Natural killer cell treated with Interleukin-12 subunit alpha and Interleukin-12 subunit beta and Interleukin-15 and Interleukin-18, amount 100 ng/mL, for 72 hours (primary cell): ENCODE data around the gene VAPA. TPM values are rescaled to one million over a fixed set of nuclear protein-coding genes. Genes with fewer than 3 reads are reported as not detected.

Source experiments
- ATAC-seq, 2 donors: fragments of 150-1000 bp; cut with Tn5 transposase in 1 of 2; sonication (Bioruptor Pico), chemical (Tn5 transposase) in 1 of 2; 2 replicates each; pipeline ENCODE4 v1.10.0; 2021
- DNase-seq: peaks from one replicate; pipeline ENCODE4 v3.0.0; 2022; ENCODE audit warnings: low spot score
- H3K27ac Mint-ChIP-seq, 2 donors: 1 replicate in 1 of 2; 2 replicates in 1 of 2; pipeline ENCODE4 v1.8.0; 2022; ENCODE audit warnings: mixed read lengths in 2 of 2, mild to moderate bottlenecking in 1 of 2, moderate library complexity in 1 of 2
- H3K27me3 Mint-ChIP-seq, 2 donors: 1 replicate in 1 of 2; 2 replicates in 1 of 2; pipeline ENCODE4 v1.8.0; 2022; ENCODE audit warnings: mixed read lengths in 2 of 2
- H3K36me3 Mint-ChIP-seq: one replicate; pipeline ENCODE4 v1.8.0; 2022; ENCODE audit warnings: mixed read lengths
- H3K4me1 Mint-ChIP-seq, 2 donors: 1 replicate in 1 of 2; 2 replicates in 1 of 2; pipeline ENCODE4 v1.8.0; 2022; ENCODE audit warnings: low read depth in 2 of 2, mixed read lengths in 2 of 2, mild to moderate bottlenecking in 1 of 2
- H3K4me3 Mint-ChIP-seq: one replicate; pipeline ENCODE4 v1.8.0; 2022; ENCODE audit warnings: mixed read lengths
- H3K9me3 Mint-ChIP-seq: 2 replicates; pipeline ENCODE4 v1.8.0; 2022; ENCODE audit warnings: mixed read lengths
- total RNA-seq, 2 donors: library from RNA; stranded (reverse); gene quantifications; one replicate each; pipeline ENCODE4 v1.2.3, GENCODE V29; 2022

The VAPA gene
- total RNA-seq, 2 donors from 2014 or later = 146 to 153 TPM

- no peak for DNase-seq
- no peak for ATAC-seq
- Mint-ChIP-seq H3K4me3 (no peak overlapping the region), H3K4me1 (no peaks in the 10 kb centered on the region), H3K27ac (no peak overlapping the region), H3K9me3 (no peaks in the 10 kb centered on the region), H3K27me3 (peaks cover 21 to 23% of the 10 kb centered on the region in 2 donors), H3K36me3 (no peaks in the 10 kb centered on the region)
Measured at GRCh38 chr18:9989481-9989880, 75.7 kb downstream of the VAPA start.

GRCh38 chr18:9991011-9992000 lies 77.5 kb downstream of the VAPA start:
- H3K9me3 Mint-ChIP-seq = no peaks in the 10 kb centered on the region
- no peaks in the 10 kb centered on the region for H3K36me3 Mint-ChIP-seq
- ATAC-seq (no peak), DNase-seq (no peak)
- H3K4me3 Mint-ChIP-seq = no peak overlapping the region
- peaks cover 21 to 23% of the 10 kb centered on the region in 2 donors for H3K27me3 Mint-ChIP-seq
- no peak overlapping the region for H3K27ac Mint-ChIP-seq
- H3K4me1 Mint-ChIP-seq = no peaks in the 10 kb centered on the region

GRCh38 chr18:9992300-9992972 lies 78.6 kb downstream of the VAPA start:
- ATAC-seq = no peak

GRCh38 chr18:9992973-9993520 lies 79.2 kb downstream of the VAPA start:
- Mint-ChIP-seq H3K4me1 (no peaks in the 10 kb centered on the region), H3K27ac (no peak overlapping the region), H3K9me3 (peaks cover 9% of the 10 kb centered on the region), H3K4me3 (no peak overlapping the region), H3K36me3 (peaks cover 5% of the 10 kb centered on the region), H3K27me3 (peaks cover 21 to 23% of the 10 kb centered on the region in 2 donors)
- ATAC-seq (no peak), DNase-seq (no peak)

More at GRCh38 chr18:9992300-9992972, 78.6 kb downstream of the VAPA start:
- Mint-ChIP-seq H3K27me3 (peaks cover 21 to 23% of the 10 kb centered on the region in 2 donors), H3K9me3 (peaks cover 6% of the 10 kb centered on the region), H3K4me3 (no peak overlapping the region), H3K36me3 (no peaks in the 10 kb centered on the region), H3K4me1 (no peaks in the 10 kb centered on the region), H3K27ac (no peak overlapping the region)
- no peak for DNase-seq

- no peak overlapping the region for H3K27ac Mint-ChIP-seq
- no peak overlapping the region for H3K4me3 Mint-ChIP-seq
- DNase-seq (no peak), ATAC-seq (no peak)
- H3K27me3 Mint-ChIP-seq = peaks cover 19 to 21% of the 10 kb centered on the region in 2 donors
- no peaks in the 10 kb centered on the region for H3K4me1 Mint-ChIP-seq
- peaks cover 12% of the 10 kb centered on the region for H3K9me3 Mint-ChIP-seq
- H3K36me3 Mint-ChIP-seq = peaks cover 8% of the 10 kb centered on the region
Measured at GRCh38 chr18:9993521-9994025, 79.8 kb downstream of the VAPA start.

- ATAC-seq (no peak), DNase-seq (no peak)
- Mint-ChIP-seq H3K27ac (no peak overlapping the region), H3K4me1 (no peaks in the 10 kb centered on the region), H3K9me3 (peaks cover 12% of the 10 kb centered on the region), H3K4me3 (no peak overlapping the region), H3K27me3 (peaks cover 17 to 23% of the 10 kb centered on the region in 2 donors), H3K36me3 (peaks cover 10% of the 10 kb centered on the region)
Measured at GRCh38 chr18:9994026-9994570, 80.3 kb downstream of the VAPA start.

GRCh38 chr18:9994701-9995235 lies 81.0 kb downstream of the VAPA start:
- H3K4me3 Mint-ChIP-seq = no peak overlapping the region
- H3K36me3 Mint-ChIP-seq = peaks cover 17% of the 10 kb centered on the region
- no peak overlapping the region for H3K27ac Mint-ChIP-seq
- peaks cover 17 to 30% of the 10 kb centered on the region in 2 donors for H3K27me3 Mint-ChIP-seq
- peaks cover 19% of the 10 kb centered on the region for H3K9me3 Mint-ChIP-seq
- DNase-seq (no peak), ATAC-seq (no peak)
- H3K4me1 Mint-ChIP-seq = no peaks in the 10 kb centered on the region

- H3K4me1 Mint-ChIP-seq = no peaks in the 10 kb centered on the region
- H3K4me3 Mint-ChIP-seq = no peak overlapping the region
- H3K27ac Mint-ChIP-seq = no peak overlapping the region
- DNase-seq = no peak
- peaks cover 19% of the 10 kb centered on the region for H3K9me3 Mint-ChIP-seq
- ATAC-seq = no peak
- peaks cover 15 to 39% of the 10 kb centered on the region in 2 donors for H3K27me3 Mint-ChIP-seq
- H3K36me3 Mint-ChIP-seq = peaks cover 25% of the 10 kb centered on the region
Measured at GRCh38 chr18:9995631-9996030, 81.8 kb downstream of the VAPA start.

GRCh38 chr18:9996094-9996493 lies 82.3 kb downstream of the VAPA start:
- DNase-seq (no peak), ATAC-seq (no peak)
- no peak overlapping the region for H3K27ac Mint-ChIP-seq
- H3K36me3 Mint-ChIP-seq = peaks cover 26% of the 10 kb centered on the region
- no peak overlapping the region for H3K4me3 Mint-ChIP-seq
- peaks cover 19% of the 10 kb centered on the region for H3K9me3 Mint-ChIP-seq
- H3K27me3 Mint-ChIP-seq = peaks cover 14 to 38% of the 10 kb centered on the region in 2 donors
- no peaks in the 10 kb centered on the region for H3K4me1 Mint-ChIP-seq

- no peak for DNase-seq
Measured at GRCh38 chr18:9997711-9998110, 83.9 kb downstream of the VAPA start.

GRCh38 chr18:9998330-9998729 lies 84.5 kb downstream of the VAPA start:
- ATAC-seq (no peak), DNase-seq (no peak)
- Mint-ChIP-seq H3K27me3 (peaks cover 5 to 20% of the 10 kb centered on the region in 2 donors), H3K27ac (no peak overlapping the region), H3K9me3 (peaks cover 19% of the 10 kb centered on the region), H3K4me1 (no peaks in the 10 kb centered on the region), H3K36me3 (peaks cover 26% of the 10 kb centered on the region), H3K4me3 (no peak overlapping the region)

More at GRCh38 chr18:9997711-9998110, 83.9 kb downstream of the VAPA start:
- H3K4me1 Mint-ChIP-seq = no peaks in the 10 kb centered on the region
- peaks cover 26% of the 10 kb centered on the region for H3K36me3 Mint-ChIP-seq
- H3K27me3 Mint-ChIP-seq = peaks cover 5 to 22% of the 10 kb centered on the region in 2 donors
- peaks cover 19% of the 10 kb centered on the region for H3K9me3 Mint-ChIP-seq
- no peak for ATAC-seq
- no peak overlapping the region for H3K27ac Mint-ChIP-seq
- no peak overlapping the region for H3K4me3 Mint-ChIP-seq

- no peak for ATAC-seq
- Mint-ChIP-seq H3K9me3 (peaks cover 13% of the 10 kb centered on the region), H3K36me3 (peaks cover 26% of the 10 kb centered on the region), H3K4me3 (no peak overlapping the region), H3K27ac (no peak overlapping the region), H3K4me1 (no peaks in the 10 kb centered on the region), H3K27me3 (peaks cover 9 to 26% of the 10 kb centered on the region in 2 donors)
- DNase-seq = no peak
Measured at GRCh38 chr18:10002280-10002679, 88.5 kb downstream of the VAPA start.

GRCh38 chr18:10003281-10003680 lies 89.5 kb downstream of the VAPA start:
- no peak for DNase-seq
- Mint-ChIP-seq H3K4me1 (no peaks in the 10 kb centered on the region), H3K27me3 (peaks cover 9 to 31% of the 10 kb centered on the region in 2 donors), H3K27ac (no peak overlapping the region), H3K9me3 (peaks cover 8% of the 10 kb centered on the region), H3K36me3 (peaks cover 19% of the 10 kb centered on the region), H3K4me3 (no peak overlapping the region)
- peak in 1 of 2 donors; percentile 41 for ATAC-seq
